GM18867 (cell line): ENCODE data around the gene RFWD3.
"Not testable (repeated sequence)": the region's sequence is repeated elsewhere in the genome, so short reads cannot be mapped to it uniquely, and the experiment has no call there.

Experiments
- ATAC-seq: cut with Tn5 transposase; IDR thresholded peaks from one replicate; pipeline ENCODE4 v1.9.1; 2021; ENCODE audit warnings: mild to moderate bottlenecking, moderate library complexity; ENCODE audit not compliant: unreplicated experiment

The RFWD3 gene, protein sequence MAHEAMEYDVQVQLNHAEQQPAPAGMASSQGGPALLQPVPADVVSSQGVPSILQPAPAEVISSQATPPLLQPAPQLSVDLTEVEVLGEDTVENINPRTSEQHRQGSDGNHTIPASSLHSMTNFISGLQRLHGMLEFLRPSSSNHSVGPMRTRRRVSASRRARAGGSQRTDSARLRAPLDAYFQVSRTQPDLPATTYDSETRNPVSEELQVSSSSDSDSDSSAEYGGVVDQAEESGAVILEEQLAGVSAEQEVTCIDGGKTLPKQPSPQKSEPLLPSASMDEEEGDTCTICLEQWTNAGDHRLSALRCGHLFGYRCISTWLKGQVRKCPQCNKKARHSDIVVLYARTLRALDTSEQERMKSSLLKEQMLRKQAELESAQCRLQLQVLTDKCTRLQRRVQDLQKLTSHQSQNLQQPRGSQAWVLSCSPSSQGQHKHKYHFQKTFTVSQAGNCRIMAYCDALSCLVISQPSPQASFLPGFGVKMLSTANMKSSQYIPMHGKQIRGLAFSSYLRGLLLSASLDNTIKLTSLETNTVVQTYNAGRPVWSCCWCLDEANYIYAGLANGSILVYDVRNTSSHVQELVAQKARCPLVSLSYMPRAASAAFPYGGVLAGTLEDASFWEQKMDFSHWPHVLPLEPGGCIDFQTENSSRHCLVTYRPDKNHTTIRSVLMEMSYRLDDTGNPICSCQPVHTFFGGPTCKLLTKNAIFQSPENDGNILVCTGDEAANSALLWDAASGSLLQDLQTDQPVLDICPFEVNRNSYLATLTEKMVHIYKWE

DNA sequence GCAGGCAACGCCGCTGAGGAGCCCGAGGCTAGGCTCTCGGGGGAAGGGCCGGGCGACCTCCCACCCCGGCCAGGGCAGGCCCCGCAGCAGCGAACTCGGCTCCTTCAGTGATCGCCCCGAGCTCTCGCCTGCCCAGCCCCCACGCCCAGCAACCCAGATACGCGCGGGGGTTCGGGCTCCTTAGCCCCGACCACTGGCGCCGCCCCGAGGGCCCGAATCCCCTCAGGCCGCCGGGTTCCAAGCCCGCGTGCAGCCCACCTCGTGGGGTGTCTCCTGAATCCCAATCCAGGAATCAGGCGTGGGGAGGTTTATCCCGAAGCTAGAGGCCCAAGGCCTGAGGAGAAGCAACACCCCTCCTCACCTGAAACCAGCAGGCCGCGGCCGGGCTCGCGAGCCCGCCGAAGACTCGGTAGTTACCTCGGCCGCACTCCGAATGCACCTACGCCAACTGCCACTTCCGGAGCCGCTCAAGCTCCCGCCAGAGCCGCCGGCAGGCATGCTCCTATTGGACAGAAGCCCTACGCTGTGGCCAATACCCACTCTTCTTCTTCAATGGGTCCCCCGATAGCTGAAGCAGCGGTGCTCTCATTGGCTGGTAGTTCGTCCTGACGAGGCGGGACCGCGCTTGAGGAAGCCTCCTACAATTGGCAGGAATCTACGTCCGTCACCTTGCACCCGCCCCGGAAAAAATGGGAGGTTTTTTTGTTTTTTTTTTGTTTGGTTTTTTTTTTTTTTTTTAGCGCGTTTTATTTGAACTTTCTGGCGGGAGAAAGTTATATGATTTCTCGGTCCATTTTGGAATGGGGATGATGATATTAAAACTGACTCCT lies at the start of gene RFWD3:
Gene RFWD3 (minus strand): TSS at position 453 of the 830 bp plus-strand sequence. CDS start 5,428 bp downstream, outside the sequence.
- ATAC-seq, result peak; percentile 100

DNA sequence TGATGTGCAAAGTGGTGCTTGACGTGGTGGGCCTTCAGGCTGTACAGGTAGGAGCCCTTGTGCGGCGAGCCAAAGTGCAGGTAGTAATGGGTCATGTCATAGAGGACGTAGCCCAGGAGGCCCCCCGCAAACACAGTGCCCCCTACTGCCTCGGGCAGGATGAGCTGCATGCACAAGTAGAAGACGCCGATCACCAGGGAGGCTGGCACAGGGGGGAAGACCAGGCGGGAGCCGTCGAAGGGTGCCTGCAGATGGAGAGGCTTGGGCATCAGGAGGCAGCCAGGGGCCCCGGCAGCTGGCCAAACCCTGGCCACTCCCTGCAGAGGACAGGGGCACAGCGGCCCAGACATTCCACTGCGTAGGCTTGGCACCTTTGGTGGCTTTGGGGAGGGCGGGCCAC lies 49.7 kb upstream of the RFWD3 start:
- no peak for ATAC-seq

DNA sequence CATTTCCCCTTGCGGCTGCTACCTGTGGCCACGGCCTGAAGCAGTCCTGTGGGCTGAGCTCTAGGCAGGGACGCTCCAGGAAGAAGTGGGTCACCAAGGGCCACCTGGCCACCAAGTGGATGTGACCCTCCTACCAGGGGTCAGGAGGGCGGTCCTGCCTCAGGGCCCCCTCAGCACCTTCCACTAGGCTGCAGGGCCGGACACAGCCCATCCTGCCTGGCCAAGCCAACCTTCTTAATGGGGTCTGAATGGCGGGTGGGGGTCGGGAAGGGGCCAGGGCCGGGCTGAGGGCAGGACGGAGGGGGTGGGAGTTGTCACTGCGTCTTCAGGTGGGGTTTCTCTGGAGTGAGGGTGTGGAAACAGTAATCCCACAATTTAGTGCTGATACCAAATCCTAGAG lies 47.2 kb upstream of the RFWD3 start:
- ATAC-seq, result no peak

DNA sequence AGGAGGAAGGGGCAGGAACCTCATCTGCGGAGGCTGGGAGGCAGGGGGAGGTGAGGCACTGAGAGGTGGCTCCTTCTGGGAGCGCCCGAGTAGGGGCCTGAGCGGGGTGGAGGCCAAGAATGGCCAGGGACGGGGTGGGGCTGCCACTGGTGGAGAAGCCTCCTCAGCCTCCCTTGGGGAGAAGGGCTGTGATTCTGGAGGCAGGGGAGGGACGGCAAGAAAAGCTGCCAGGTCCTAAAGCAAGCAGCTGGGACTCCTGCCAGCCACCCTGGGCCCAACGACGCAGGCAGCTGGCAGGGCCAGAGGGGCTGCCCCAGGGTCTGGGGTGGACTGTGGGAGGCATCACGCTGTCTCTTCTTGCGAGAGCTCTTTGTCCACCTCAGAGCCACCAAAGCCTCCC lies 46.6 kb upstream of the RFWD3 start:
- ATAC-seq, result no peak

- no peak for ATAC-seq
Measured at GRCh38 chr16:74711938-74712337, 45.3 kb upstream of the RFWD3 start.

- ATAC-seq, result no peak
Measured at GRCh38 chr16:74710401-74710800, 43.7 kb upstream of the RFWD3 start.

- ATAC-seq, result peak; percentile 93
Measured at GRCh38 chr16:74709441-74709877, 42.8 kb upstream of the RFWD3 start.

- ATAC-seq, result peak; percentile 42
Measured at GRCh38 chr16:74700438-74701225, 34.0 kb upstream of the RFWD3 start, which contains the start of gene MLKL. TSS of gene MLKL (minus strand) at chr16:74700862. CDS start at chr16:74695757, 5,105 bp downstream.

- no peak for ATAC-seq
Measured at GRCh38 chr16:74700116-74700437, 33.4 kb upstream of the RFWD3 start.

DNA sequence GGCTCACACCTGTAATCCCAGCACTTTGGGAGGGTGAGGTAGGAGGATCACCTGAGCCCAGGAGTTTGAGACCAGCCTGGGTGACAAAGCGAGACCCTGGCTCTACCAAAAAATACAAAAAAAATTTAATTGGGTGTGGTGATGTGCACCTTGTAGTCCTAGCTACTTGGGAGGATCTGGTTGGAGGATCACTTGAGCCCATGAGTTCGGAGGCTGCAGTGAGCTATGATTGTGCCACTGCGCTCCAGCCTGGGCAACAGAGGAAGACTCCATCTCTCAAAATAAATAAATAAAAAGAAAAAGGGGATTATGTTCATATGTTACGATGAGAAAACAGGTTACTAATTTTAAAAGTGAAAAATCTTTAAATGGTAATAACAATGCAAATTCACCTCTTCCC lies 33.0 kb upstream of the RFWD3 start:
- no peak for ATAC-seq

DNA sequence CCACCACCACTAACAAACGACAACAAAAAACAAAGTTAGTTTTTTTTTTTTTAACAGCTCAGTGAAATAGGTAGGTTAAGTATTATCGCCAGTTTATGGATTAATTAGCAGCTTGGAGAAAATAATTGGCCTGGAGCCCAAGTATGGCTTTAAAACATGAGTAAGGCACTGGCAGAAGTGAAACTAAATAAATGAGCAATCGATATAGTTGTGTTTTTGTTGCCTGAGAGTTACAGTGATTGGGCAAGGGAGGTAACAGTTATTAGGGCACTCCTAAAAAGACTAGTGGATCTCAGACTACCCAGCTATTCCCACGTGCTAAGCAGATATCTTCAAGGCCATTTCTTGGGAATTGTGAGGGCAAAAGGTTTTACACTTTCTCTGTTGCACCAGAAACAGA lies 31.5 kb upstream of the RFWD3 start:
- ATAC-seq, result no peak

DNA sequence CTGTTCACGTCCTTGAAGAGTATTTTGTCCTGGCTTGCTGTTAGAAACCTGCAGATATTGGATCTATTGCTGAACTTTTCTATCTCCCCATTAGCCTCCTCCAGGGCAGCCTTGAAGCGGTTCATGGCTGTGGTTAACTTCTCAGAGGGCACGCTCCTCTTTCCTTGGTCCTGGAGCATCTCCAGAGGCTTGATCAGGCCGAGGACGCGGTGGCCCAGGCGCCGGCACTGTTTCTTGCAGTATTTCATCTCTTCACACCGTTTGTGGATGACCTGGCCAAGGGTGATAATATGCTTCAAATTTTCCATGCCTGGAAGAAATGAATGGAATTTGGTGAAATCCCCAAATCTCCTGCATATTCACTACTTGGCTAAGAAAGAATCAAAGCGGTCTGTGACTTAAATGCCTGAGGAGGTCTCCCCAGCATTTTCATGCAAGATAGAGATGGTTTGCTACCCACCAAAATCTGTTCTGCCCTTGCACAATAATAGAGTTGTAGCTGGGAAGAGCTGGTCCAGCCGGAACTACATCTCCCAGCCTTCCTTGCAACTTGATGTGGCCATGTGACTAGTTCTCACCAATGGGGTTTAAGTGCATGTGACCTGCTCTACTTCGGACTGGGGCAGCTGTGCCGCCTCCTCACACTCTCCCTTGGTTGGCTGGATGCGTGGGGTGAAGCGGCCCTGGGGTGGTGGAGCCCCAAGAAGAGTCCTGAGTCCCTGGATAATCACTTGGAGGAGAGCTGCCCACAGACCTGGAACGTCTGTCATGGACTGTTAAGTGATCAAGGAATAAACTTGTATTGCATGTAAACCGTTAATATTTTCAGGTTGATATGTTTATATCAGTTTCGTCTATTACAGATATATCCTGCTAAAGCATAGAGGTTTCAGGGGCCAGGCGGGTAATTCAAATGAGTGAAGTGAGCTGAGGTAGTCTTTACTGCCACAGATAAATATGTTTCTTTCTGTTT lies 29.1 kb upstream of the RFWD3 start:
- peak; percentile 79 for ATAC-seq

- no peak for ATAC-seq
Measured at GRCh38 chr16:74691093-74691855, 24.6 kb upstream of the RFWD3 start.

DNA sequence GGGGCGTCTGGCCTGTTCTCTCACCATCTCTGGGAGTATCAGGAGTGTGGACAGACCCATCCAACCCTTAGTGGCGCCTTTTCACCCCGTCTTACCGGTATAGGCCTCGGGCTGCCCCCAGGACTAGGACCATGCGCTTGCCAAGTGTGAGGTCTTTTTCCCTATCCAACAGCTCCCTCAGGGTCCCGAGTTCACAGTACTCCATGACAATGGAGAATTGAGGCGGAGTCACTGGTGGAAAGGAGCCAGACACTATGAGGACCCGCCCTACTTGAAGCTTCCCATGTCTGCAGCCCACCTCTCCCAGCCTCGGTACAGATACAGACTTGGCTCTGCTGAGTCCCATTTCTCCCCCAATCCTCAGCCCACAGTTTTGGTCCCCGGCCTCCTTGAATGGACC lies 15.9 kb upstream of the RFWD3 start:
- ATAC-seq, result no peak

- no peak for ATAC-seq
Measured at GRCh38 chr16:74680681-74681080, 14.0 kb upstream of the RFWD3 start.

DNA sequence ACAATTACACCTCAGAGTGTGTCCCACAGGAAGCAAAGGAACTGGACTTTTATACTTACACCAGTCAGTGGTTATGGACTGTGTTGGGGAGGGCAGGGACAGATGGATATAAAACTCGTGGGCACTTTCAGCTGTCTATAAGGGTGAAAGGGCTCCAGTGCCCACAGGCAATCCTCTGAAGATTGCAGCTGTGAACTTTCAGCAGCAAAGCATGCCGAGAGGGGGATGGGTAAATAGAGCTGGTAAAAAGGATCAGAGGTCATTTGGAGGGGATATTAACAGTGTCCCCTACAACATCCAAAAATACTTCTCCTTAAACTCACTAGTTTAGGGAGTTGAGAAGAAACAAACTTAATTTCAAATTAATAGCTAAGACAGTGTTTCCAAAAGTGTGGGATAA lies 13.3 kb upstream of the RFWD3 start:
- no peak for ATAC-seq

DNA sequence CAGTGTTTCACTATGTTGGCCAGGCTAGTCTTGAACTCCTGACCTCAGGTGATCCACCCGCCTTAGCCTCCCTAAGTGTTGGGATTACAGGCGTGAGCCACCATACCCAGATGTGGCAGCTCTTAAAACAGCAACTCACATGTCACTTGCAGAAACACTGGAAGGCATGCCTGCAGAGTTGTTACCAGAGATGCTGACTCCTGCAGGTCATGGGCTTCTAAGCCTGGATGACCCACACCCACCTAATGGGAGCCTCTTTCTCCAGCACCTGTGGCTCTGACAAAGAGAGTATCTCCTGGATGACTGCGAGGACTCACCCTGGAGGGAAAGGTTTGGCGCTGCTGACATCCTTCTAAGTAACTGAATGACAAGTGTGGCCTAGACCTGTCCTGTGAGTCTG lies 11.2 kb upstream of the RFWD3 start:
- no peak for ATAC-seq

DNA sequence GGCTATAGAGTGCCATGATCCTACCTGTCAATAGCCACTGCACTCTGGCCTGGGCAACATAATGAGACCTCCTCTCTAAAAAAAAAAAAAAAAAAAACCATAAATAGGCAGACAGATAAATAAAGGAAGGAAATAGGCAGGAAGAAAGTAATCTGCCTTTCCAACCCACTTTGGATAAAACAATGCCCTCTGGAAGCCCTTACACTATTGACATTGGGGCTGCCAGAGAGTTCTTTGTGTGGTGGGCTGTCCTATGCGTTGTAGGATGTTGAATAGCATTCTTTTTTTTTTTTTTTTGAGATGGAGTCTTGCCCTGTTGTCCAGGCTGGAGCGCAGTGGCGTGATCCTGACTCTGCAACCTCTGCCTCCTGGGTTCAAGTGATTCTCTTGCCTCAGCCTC lies 7.2 kb upstream of the RFWD3 start:
- ATAC-seq, result no peak

DNA sequence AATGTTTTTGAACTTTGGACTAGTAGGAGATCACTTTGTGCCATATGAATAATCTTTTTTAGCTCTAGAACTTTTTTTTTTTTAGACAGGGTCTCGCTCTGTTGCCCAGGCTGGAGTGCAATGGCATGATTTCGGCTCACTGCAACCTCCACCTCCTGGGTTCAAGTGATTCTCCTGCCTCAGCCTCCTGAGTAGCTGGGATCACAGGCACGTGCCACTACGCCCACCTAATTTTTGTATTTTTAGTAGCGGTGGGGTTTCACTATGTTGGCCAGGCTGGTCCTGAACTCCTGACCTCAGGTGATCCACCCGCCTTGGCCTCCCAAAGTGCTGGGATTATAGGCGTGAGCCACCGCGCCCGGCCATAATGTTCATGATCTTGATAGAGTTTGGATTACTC lies 2.2 kb upstream of the RFWD3 start:
- ATAC-seq, result not testable (repeated sequence)
